Spinal cord (tissue), 10 donors: ENCODE measurements around the gene ARHGEF17. TPM values are rescaled to one million over a fixed set of nuclear protein-coding genes. Genes with fewer than 3 reads are reported as not detected.

Experiments used
- DNase-seq, 6 donors: peaks; one replicate each; pipeline versions ENCODE4 v3.0.0 to v3.0.0-alpha.2; 2013 to 2015; ENCODE audit warnings: low spot score in 6 of 6, low read depth in 4 of 6
- H3K27ac ChIP-seq: one replicate; pipeline ENCODE4 v1.5.1; 2013; ENCODE audit warnings: low read depth, low read length, control low read depth
- H3K27me3 ChIP-seq: one replicate; pipeline ENCODE4 v1.6.1; 2013; ENCODE audit warnings: low read length; ENCODE audit not compliant: control insufficient read depth, insufficient read depth
- H3K36me3 ChIP-seq: one replicate; pipeline ENCODE4 v1.6.1; 2013; ENCODE audit warnings: low read length; ENCODE audit not compliant: control insufficient read depth, insufficient read depth
- H3K4me1 ChIP-seq: one replicate; pipeline ENCODE4 v1.6.1; 2013; ENCODE audit warnings: low read length; ENCODE audit not compliant: control insufficient read depth, insufficient read depth
- H3K4me3 ChIP-seq: one replicate; pipeline ENCODE4 v1.5.1; 2013; ENCODE audit warnings: low read depth, low read length, control low read depth
- H3K9me3 ChIP-seq: one replicate; pipeline ENCODE4 v1.6.1; 2013; ENCODE audit warnings: low read length; ENCODE audit not compliant: control insufficient read depth, insufficient read depth
- WGBS: methylation state at CpG from one replicate; pipeline ENCODE4 v1.1.5; 2013; ENCODE audit warnings: missing lambda C conversion rate; ENCODE audit not compliant: insufficient coverage; 5-methylcytosine and 5-hydroxymethylcytosine counted together
- polyA plus RNA-seq, 2 donors: library from polyadenylated mRNA; unstranded; fragments of 120-200 nt; gene quantifications; one replicate each; pipeline ENCODE4 v1.2.1, GENCODE V29; 2013; ENCODE audit not compliant: insufficient read length in 2 of 2
- total RNA-seq, 2 donors: library from RNA; depleted of rRNA in 1 of 2; stranded (reverse); fragments of 120-200 nt in 1 of 2; fragments of >200 nt in 1 of 2; gene quantifications; one replicate each; pipeline versions ENCODE4 v1.2.3 to v1.2.4, GENCODE V29; 2013 to 2014
- donor health status: healthy.

The ARHGEF17 gene
- total and polyA plus RNA-seq, 4 donors = 37.3 to 105 (median 67.5) TPM

- Histone ChIP-seq H3K4me3 (no peak overlapping the region), H3K9me3 (no peaks in the 10 kb centered on the region), H3K27me3 (no peaks in the 10 kb centered on the region), H3K4me1 (peaks cover 87% of the 10 kb centered on the region), H3K36me3 (peaks cover 17% of the 10 kb centered on the region), H3K27ac (peak overlapping the region; percentile 88)
- DNase-seq = peak in 1 of 6 donors; percentile 69
- 75% methylated on average over 8 of the region's 13 CpGs for WGBS
These were observed 17.2 kb downstream of the ARHGEF17 start for GRCh38 chr11:73325036-73325981.

- no peak for DNase-seq
- Histone ChIP-seq H3K9me3 (no peaks in the 10 kb centered on the region), H3K36me3 (peaks cover 17% of the 10 kb centered on the region), H3K27ac (peak overlapping the region; percentile 64), H3K4me3 (no peak overlapping the region), H3K4me1 (peaks cover 87% of the 10 kb centered on the region), H3K27me3 (no peaks in the 10 kb centered on the region)
- 75% methylated on average over 7 of the region's 10 CpGs for WGBS
These were observed 19.1 kb downstream of the ARHGEF17 start for GRCh38 chr11:73326929-73327811.

GRCh38 chr11:73327812-73328364, 19.8 kb downstream of the ARHGEF17 start:
- WGBS = 68% methylated on average over 4 of the region's 4 CpGs
- H3K4me3 ChIP-seq = no peak overlapping the region
- no peaks in the 10 kb centered on the region for H3K9me3 ChIP-seq
- H3K36me3 ChIP-seq = peaks cover 17% of the 10 kb centered on the region
- no peak for DNase-seq
- H3K27me3 ChIP-seq = no peaks in the 10 kb centered on the region
- H3K27ac ChIP-seq = no peak overlapping the region
- H3K4me1 ChIP-seq = peaks cover 86% of the 10 kb centered on the region

GRCh38 chr11:73330569-73331093, 22.6 kb downstream of the ARHGEF17 start:
- no peak for DNase-seq
- Histone ChIP-seq H3K4me3 (no peak overlapping the region), H3K9me3 (no peaks in the 10 kb centered on the region), H3K27ac (peak overlapping the region; percentile 81), H3K27me3 (no peaks in the 10 kb centered on the region), H3K4me1 (peaks cover 87% of the 10 kb centered on the region), H3K36me3 (peaks cover 4% of the 10 kb centered on the region)
- WGBS = 46% methylated on average over 3 of the region's 3 CpGs

GRCh38 chr11:73331138-73331916, 23.3 kb downstream of the ARHGEF17 start:
- no peaks in the 10 kb centered on the region for H3K27me3 ChIP-seq
- peaks cover 81% of the 10 kb centered on the region for H3K4me1 ChIP-seq
- no peaks in the 10 kb centered on the region for H3K36me3 ChIP-seq
- H3K4me3 ChIP-seq = no peak overlapping the region
- H3K9me3 ChIP-seq = no peaks in the 10 kb centered on the region
- WGBS = 10% methylated on average over 2 of the region's 4 CpGs
- peak in 2 of 6 donors; percentile 62 to 76 for DNase-seq
- peak overlapping the region; percentile 89 for H3K27ac ChIP-seq

- 96% methylated on average over 10 of the region's 11 CpGs for WGBS
- no peak for DNase-seq
- no peak overlapping the region for H3K4me3 ChIP-seq
These were observed 25.1 kb downstream of the ARHGEF17 start for GRCh38 chr11:73333173-73333572.

GRCh38 chr11:73333640-73334383, 25.7 kb downstream of the ARHGEF17 start:
- Histone ChIP-seq H3K9me3 (no peaks in the 10 kb centered on the region), H3K4me3 (no peak overlapping the region), H3K27me3 (no peaks in the 10 kb centered on the region), H3K36me3 (no peaks in the 10 kb centered on the region), H3K27ac (peak overlapping the region; percentile 89), H3K4me1 (peaks cover 67% of the 10 kb centered on the region)
- 59% methylated on average over 3 of the region's 4 CpGs for WGBS
- no peak for DNase-seq

More at GRCh38 chr11:73333173-73333572, 25.1 kb downstream of the ARHGEF17 start:
- Histone ChIP-seq H3K4me1 (peaks cover 68% of the 10 kb centered on the region), H3K9me3 (no peaks in the 10 kb centered on the region), H3K27ac (peak overlapping the region; percentile 89), H3K27me3 (no peaks in the 10 kb centered on the region), H3K36me3 (no peaks in the 10 kb centered on the region)

- no peak overlapping the region for H3K4me3 ChIP-seq
- H3K27me3 ChIP-seq = no peaks in the 10 kb centered on the region
- peak in 2 of 6 donors; percentile 51 to 71 for DNase-seq
- 37% methylated on average over 5 of the region's 6 CpGs for WGBS
- H3K27ac ChIP-seq = peak overlapping the region; percentile 89
- H3K9me3 ChIP-seq = no peaks in the 10 kb centered on the region
- peaks cover 64% of the 10 kb centered on the region for H3K4me1 ChIP-seq
- no peaks in the 10 kb centered on the region for H3K36me3 ChIP-seq
These were observed 26.5 kb downstream of the ARHGEF17 start for GRCh38 chr11:73334384-73335203.
